Thymus (tissue), 11 donors: Measurements from ENCODE around the gene FBN2. TPM values are rescaled to one million over a fixed set of nuclear protein-coding genes. Genes with fewer than 3 reads are reported as not detected.
A peak's percentile ranks its signal among the peaks of the same experiment; 100 is the strongest.

Experiments used
- DNase-seq, 9 donors: peaks; one replicate each; pipeline ENCODE4 v3.0.0-alpha.2; 2013; ENCODE audit warnings: low spot score in 9 of 9, low read depth in 6 of 9, missing footprints in 1 of 9
- H3K27ac ChIP-seq, 2 donors: one replicate each; pipeline ENCODE4 v1.5.1; 2013; ENCODE audit warnings: control low read depth in 1 of 2, low read depth in 1 of 2, low read length in 1 of 2, mild to moderate bottlenecking in 1 of 2, moderate library complexity in 1 of 2
- H3K27me3 ChIP-seq, 2 donors: one replicate each; pipeline ENCODE4 v1.5.1; 2013; ENCODE audit warnings: low read length in 1 of 2; ENCODE audit not compliant: control insufficient read depth in 2 of 2, insufficient read depth in 1 of 2
- H3K36me3 ChIP-seq, 2 donors: one replicate each; pipeline ENCODE4 v1.5.1; 2013; ENCODE audit warnings: low read length in 1 of 2, mild to moderate bottlenecking in 1 of 2, moderate library complexity in 1 of 2; ENCODE audit not compliant: control insufficient read depth in 2 of 2, insufficient read depth in 2 of 2
- H3K4me1 ChIP-seq, 2 donors: one replicate each; pipeline ENCODE4 v1.5.1; 2013; ENCODE audit warnings: low read length in 2 of 2; ENCODE audit not compliant: control insufficient read depth in 2 of 2, insufficient read depth in 2 of 2
- H3K4me3 ChIP-seq, 2 donors: one replicate each; pipeline ENCODE4 v1.5.1; 2013; ENCODE audit warnings: low read length in 2 of 2, control low read depth in 1 of 2, mild to moderate bottlenecking in 1 of 2
- H3K9me3 ChIP-seq, 2 donors: one replicate each; pipeline ENCODE4 v1.5.1; 2013; ENCODE audit warnings: low read length in 1 of 2, mild to moderate bottlenecking in 1 of 2; ENCODE audit not compliant: control insufficient read depth in 2 of 2, insufficient read depth in 1 of 2
- WGBS: extraction: QIAGEN DNeasy Blood & Tissue Kit; methylation state at CpG from one replicate; pipeline ENCODE4 v1.1.7; 2013; 5-methylcytosine and 5-hydroxymethylcytosine counted together
- polyA plus RNA-seq: library from polyadenylated mRNA; stranded (reverse); fragments of 200-250 nt; gene quantifications from one replicate; pipeline ENCODE4 v1.2.3, GENCODE V29; 2013
- total RNA-seq: library from RNA; stranded (reverse); fragments of 120-200 nt; gene quantifications from one replicate; pipeline ENCODE4 v1.2.4, GENCODE V29; 2013
- donor health status: healthy.

FBN2 gene
- total and polyA plus RNA-seq, 2 donors, result 0.23 to 5.5 TPM

GRCh38 chr5:128243958-128244582 is 294.0 kb downstream of the FBN2 start:
- 90% methylated on average over 3 of the region's 3 CpGs for WGBS
- H3K36me3 ChIP-seq, result no peaks in the 10 kb centered on the region
- H3K4me1 ChIP-seq, result no peaks in the 10 kb centered on the region
- no peak for DNase-seq
- no peak overlapping the region for H3K4me3 ChIP-seq
- H3K27ac ChIP-seq, result no peak overlapping the region
- H3K9me3 ChIP-seq, result no peaks in the 10 kb centered on the region
- H3K27me3 ChIP-seq, result no peaks in the 10 kb centered on the region

- WGBS, result 88% methylated on average over 2 of the region's 2 CpGs
- H3K4me1 ChIP-seq, result no peaks in the 10 kb centered on the region
- H3K36me3 ChIP-seq, result no peaks in the 10 kb centered on the region
- no peak overlapping the region for H3K4me3 ChIP-seq
- H3K27me3 ChIP-seq, result no peaks in the 10 kb centered on the region
- H3K9me3 ChIP-seq, result no peaks in the 10 kb centered on the region
- DNase-seq, result no peak
- H3K27ac ChIP-seq, result no peak overlapping the region
Observed at GRCh38 chr5:128241051-128241695, 296.9 kb downstream of the FBN2 start.

- WGBS, result 80% methylated on average over 8 of the region's 8 CpGs
- no peaks in the 10 kb centered on the region for H3K9me3 ChIP-seq
- DNase-seq, result peak in 1 of 9 donors; percentile 12
- no peaks in the 10 kb centered on the region for H3K27me3 ChIP-seq
- H3K4me3 ChIP-seq, result no peak overlapping the region
- H3K36me3 ChIP-seq, result no peaks in the 10 kb centered on the region
- H3K4me1 ChIP-seq, result no peaks in the 10 kb centered on the region
- H3K27ac ChIP-seq, result no peak overlapping the region
Observed at GRCh38 chr5:128237546-128237945, 300.5 kb downstream of the FBN2 start.

- no peaks in the 10 kb centered on the region for H3K9me3 ChIP-seq
- H3K4me3 ChIP-seq, result no peak overlapping the region
- H3K27ac ChIP-seq, result no peak overlapping the region
- H3K36me3 ChIP-seq, result no peaks in the 10 kb centered on the region
- 51% methylated on average over 2 of the region's 2 CpGs for WGBS
- H3K4me1 ChIP-seq, result no peaks in the 10 kb centered on the region
- H3K27me3 ChIP-seq, result no peaks in the 10 kb centered on the region
- DNase-seq, result peak in 1 of 9 donors; percentile 28
Observed at GRCh38 chr5:128237000-128237399, 301.0 kb downstream of the FBN2 start.

GRCh38 chr5:128236334-128236733 is 301.7 kb downstream of the FBN2 start:
- Histone ChIP-seq H3K27ac (no peak overlapping the region), H3K27me3 (no peaks in the 10 kb centered on the region), H3K9me3 (no peaks in the 10 kb centered on the region), H3K36me3 (no peaks in the 10 kb centered on the region), H3K4me3 (no peak overlapping the region), H3K4me1 (no peaks in the 10 kb centered on the region)
- 92% methylated on average over 7 of the region's 7 CpGs for WGBS
- DNase-seq, result no peak

- WGBS, result 96% methylated on average over 7 of the region's 7 CpGs
- no peak overlapping the region for H3K27ac ChIP-seq
- no peaks in the 10 kb centered on the region for H3K36me3 ChIP-seq
- no peaks in the 10 kb centered on the region for H3K9me3 ChIP-seq
- no peaks in the 10 kb centered on the region for H3K4me1 ChIP-seq
- no peak for DNase-seq
- H3K27me3 ChIP-seq, result no peaks in the 10 kb centered on the region
- H3K4me3 ChIP-seq, result no peak overlapping the region
Observed at GRCh38 chr5:128234928-128235641, 303.0 kb downstream of the FBN2 start.

- no peaks in the 10 kb centered on the region for H3K27me3 ChIP-seq
- WGBS, result 89% methylated on average over 3 of the region's 3 CpGs
Observed at GRCh38 chr5:128228521-128228920, 309.5 kb downstream of the FBN2 start.

GRCh38 chr5:128228008-128228407 is 310.0 kb downstream of the FBN2 start:
- Histone ChIP-seq H3K9me3 (no peaks in the 10 kb centered on the region), H3K27ac (no peak overlapping the region), H3K4me3 (no peak overlapping the region), H3K36me3 (no peaks in the 10 kb centered on the region), H3K27me3 (no peaks in the 10 kb centered on the region), H3K4me1 (no peaks in the 10 kb centered on the region)
- WGBS, result 80% methylated on average over 3 of the region's 3 CpGs
- DNase-seq, result no peak

More at GRCh38 chr5:128228521-128228920, 309.5 kb downstream of the FBN2 start:
- Histone ChIP-seq H3K4me3 (no peak overlapping the region), H3K36me3 (no peaks in the 10 kb centered on the region), H3K27ac (no peak overlapping the region), H3K9me3 (no peaks in the 10 kb centered on the region), H3K4me1 (no peaks in the 10 kb centered on the region)
- DNase-seq, result no peak
